NCI-H345 treated with DMSO at 0.1 percent for 48 hours (cell line): ENCODE results near the gene DDX10.

Source experiments
- DNase-seq: peaks from one replicate; lab custom pipeline; 2025; ENCODE audit not compliant: unreplicated experiment; lab: John Stamatoyannopoulos, UW

Gene DDX10

DNA sequence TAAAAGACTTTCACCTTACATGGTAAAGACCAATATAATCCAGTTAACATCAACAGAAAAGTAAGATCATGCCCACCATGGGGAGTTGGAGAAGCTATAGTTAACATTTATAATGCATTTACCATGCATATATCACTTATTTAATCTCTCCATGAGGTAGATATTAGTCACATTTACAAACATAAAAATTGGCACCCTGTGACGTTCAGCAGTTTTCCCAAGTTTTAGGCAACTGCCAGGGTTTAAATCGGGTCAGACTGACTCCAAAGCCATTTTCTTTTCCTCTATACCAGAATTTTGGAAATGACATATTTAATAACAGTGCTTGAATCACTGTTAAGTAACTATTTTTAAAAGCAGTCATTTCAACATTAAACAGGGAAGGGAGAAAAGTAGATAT is 266.3 kb downstream of the DDX10 start:
- DNase-seq: no peak

- DNase-seq: no peak
These were observed 268.8 kb downstream of the DDX10 start for GRCh38 chr11:108933630-108934029.

GRCh38 chr11:108934289-108934688 is 269.4 kb downstream of the DDX10 start:
- DNase-seq: no peak

GRCh38 chr11:108934696-108935095 is 269.8 kb downstream of the DDX10 start:
- DNase-seq: no peak

GRCh38 chr11:108937746-108938145 is 272.9 kb downstream of the DDX10 start:
- no peak for DNase-seq

DNA sequence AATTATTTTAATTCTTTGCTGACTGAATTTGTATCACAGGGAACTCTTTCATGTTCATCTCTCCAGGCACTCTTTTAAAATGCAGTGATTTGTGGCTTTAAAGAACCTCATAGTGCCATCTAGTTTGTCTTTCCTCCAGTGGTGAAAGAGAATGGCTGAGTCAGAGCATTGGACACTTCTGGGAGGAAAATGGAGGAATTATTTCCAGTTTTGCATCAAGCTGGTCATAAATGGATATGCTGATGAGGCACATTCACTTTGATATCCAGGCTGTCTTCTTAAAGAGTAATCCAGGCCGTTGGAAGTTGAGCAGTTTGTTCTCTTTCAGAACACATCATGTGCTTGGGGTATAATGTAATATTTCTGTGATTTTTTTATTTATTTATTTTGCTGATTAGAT is 273.7 kb downstream of the DDX10 start:
- DNase-seq: no peak

DNA sequence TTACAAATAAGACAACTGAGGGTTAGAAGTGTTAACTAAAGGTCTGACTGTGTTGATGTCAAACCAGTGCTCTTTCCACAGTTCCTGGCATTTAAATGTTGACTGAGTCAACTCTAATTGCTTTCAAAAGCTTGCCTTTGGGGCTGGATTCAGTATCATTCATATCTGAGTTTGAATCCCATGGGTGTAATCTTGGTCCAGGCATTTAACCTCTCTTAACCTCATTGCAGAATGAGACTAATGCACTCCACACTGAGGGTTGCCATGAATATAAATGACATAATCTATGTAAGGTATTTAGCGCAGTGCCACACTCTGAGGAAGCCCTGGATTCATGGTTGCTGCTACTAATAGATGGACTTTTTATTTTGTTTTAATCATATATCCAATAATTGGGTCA is 274.3 kb downstream of the DDX10 start:
- DNase-seq: no peak

GRCh38 chr11:108943853-108944252 is 279.0 kb downstream of the DDX10 start:
- no peak for DNase-seq

DNA sequence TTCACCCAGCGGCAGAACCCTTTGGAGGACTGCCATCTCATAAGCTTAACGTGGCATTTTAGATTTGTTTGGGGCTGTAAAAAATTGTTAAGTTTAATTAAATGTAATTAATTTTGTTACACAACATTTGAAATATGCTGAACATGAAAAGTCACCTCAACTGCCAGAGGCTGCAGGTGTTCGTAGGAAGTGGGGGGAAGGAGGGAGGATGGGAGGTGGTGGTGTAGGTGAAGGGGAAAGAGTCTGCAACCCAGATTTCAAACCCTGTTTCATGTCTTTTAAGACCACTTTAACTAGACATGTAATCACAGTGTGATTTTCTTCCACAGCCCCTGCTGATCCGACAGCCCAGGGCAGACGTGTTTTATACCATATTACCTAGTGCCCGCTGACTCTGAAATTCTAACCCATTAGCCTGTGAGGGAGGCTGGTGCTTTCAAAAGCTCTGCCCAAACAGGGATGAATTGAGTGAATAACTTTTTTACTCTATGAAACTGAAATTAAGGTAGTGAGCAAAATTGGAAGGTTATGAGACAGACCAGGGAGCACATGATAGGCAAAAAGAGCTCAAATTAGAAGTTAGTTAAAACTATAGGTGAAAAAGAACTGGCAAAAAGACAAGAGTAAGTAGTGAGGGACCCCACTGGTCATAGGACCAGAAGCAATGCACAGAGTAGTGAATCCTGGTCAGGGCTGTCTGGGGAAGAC is 279.8 kb downstream of the DDX10 start:
- no peak for DNase-seq

- DNase-seq: no peak
These were observed 280.5 kb downstream of the DDX10 start for GRCh38 chr11:108945341-108945740.

DNA sequence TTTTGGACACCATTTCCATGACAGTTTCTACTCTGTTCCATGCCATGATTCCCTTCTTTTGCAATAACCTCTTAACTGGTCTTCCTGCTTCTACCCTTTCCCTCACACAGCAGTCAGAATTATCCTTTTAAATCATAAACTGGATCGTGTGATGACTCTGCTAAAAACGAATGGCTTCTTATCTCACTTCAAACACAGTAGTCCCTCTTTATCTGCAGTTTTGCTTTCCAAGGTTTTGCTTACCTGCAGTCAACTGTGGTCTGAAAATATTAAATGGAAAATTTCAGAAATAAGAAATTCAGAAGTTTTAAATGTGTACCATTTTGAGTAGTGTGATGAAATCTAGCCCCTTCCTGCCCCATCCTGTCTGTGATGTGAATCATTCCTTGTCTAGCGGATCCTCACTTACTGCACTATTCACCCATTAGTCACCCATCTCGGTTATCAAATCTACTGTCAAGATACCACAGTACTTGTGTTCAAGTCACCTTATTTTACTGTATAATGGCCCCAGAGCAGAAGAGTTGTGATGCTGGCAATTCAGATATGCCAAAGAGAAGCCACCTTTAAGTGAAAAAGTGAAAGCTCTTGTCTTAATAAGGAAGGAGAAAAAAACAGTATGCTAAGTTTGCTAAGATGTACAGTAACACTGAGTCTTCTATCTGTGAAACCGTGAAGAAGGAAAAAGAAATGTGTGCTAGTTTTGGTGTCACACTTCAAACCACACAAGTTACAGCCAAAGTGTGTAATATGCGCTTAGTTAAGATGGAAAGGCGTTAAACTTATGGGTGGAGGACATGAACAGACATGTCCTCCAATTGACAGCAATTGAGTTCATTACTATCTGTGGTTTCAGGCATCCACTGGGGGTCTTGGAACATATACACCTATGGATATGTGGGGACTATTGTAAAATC is 283.0 kb downstream of the DDX10 start:
- DNase-seq: no peak

DNA sequence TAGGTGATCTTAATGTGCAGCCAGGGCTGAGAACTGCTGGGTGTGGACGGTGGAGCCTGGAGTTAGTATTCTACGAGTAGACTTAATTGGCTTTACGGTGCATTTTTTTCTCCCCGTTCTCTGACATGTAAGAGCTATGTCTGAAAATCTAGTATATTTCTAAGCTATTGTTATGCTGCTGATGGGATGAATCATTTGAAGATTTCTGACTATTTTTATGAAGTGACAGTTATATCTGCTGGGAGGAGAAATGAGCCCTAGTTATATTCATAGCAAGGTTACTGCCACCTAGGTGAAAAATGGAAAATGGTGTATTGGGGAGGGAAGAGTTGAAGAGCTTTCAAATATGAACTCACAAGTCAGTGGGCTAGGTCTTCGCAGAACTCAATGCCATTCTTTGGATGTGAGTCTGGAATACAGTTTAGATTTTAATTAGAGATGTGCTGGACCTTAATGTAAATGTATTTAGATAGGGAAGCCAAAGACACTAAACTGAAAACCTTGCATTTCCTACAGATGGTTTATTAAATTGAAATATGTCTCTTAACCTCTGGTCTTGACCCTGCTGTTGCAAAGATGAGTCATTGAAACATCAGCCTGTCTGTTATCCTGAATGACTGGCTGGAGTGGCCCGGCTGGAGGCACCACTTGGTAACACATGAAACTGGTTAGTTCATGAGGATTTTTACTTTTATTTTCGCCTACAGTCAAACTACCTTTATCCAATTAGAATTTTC is 293.7 kb downstream of the DDX10 start:
- no peak for DNase-seq

- no peak for DNase-seq
These were observed 294.4 kb downstream of the DDX10 start for GRCh38 chr11:108959105-108959761.

DNA sequence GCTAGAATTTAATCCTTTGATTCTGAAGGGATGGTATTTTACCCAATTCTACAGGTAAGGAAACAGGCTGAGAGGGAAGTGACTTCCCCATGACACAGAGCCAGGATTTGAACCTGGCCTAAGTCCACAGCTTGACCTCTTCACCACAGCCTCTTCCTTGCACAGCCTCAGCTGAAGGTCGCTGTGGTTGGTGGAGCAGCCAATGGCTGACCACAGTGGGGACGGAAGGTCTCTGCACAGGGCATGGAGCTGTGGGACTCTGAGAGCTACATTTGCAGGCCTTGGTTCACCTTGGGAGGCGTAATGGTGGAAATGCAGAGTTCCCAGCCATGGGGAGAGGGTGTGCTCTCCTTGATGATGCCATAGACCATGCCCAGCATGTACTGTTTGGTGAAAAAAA is 295.0 kb downstream of the DDX10 start:
- DNase-seq: no peak

GRCh38 chr11:108960501-108960900 is 295.6 kb downstream of the DDX10 start:
- DNase-seq: peak; percentile 69

GRCh38 chr11:108961095-108961494 is 296.2 kb downstream of the DDX10 start:
- DNase-seq: no peak

DNA sequence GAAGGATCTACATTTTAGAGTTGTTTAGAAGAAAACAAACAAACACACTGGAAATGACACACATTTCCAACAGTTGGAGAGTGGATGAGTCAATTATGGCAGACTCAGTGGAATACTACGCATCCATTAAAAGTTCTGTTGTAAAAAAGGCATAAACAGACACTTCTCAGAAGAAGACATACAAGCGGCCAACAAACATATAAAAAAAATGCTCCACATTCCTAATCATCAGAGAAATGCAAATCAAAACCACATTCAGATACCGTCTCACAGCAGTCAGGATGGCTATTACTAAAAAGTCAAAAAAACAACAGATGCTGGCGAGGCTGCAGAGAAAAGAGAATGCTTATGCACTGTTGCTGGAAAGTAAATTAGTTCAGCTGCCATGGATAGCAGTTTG is 298.2 kb downstream of the DDX10 start:
- no peak for DNase-seq

DNA sequence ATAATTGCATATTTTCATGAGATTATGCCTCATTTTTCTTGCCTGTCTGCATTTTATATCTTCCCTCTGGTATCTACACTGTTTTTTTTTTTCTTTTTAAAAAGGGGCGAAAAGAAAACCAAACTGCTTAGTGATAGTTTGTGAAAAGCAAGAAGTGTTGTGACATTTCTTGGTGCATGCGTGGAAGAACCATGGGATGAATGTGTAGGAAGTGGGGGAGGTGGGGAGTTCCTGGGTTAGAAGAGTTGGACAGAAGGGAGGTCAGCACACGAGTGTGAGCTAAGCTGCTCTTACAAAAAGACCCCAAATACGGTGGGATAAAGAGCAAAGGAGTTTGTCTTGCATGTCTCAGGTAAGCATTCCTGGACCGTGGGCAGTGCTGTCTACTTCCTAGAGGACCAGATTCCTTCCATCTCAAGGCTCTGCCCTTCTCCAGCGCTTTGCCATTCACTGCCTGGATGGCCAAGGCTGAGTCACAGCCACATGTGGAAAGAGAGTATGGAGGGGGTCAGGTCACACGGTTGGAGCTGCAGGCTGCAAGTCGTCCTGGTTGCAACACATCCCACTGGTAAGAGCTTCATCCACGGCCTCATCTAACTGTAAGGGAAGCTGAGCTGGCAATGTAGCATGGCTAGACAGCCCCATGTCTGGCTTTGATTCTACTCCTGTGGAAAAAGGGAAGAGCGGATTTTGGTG is 300.6 kb downstream of the DDX10 start:
- no peak for DNase-seq

GRCh38 chr11:108966206-108966605 is 301.3 kb downstream of the DDX10 start:
- no peak for DNase-seq

DNA sequence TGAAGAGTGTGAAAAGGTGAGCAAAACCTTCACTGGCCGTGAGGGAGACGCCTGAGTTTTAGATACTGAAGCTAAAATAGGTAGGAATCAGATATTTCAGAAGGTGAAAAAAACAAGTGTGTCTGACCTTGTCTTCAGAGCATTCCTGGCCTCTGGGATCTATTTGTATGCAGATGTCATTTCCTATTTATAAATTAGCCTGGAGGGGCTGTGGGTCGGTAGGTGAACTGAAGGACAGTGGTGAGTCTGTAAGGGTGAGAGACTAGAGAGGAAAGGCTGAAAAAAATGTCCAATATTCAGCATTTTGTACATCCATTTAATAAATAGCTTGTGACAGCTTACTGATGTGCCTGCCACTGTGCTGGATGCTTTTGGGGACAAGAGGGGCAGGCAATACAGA is 302.1 kb downstream of the DDX10 start:
- no peak for DNase-seq

- no peak for DNase-seq
These were observed 302.7 kb downstream of the DDX10 start for GRCh38 chr11:108967571-108967970.
